Measurements from ENCODE around the gene C13orf42. TPM values are rescaled to one million over a fixed set of nuclear protein-coding genes. Genes with fewer than 3 reads are reported as not detected.

Gene C13orf42
- polyA plus RNA-seq, 2 donors, result 0.04 TPM; not detected in 1

- Histone ChIP-seq H3K4me3 (ENCODE audit: low read depth in 1 of 2, low read length in 2 of 2) (no peak overlapping the region), H3K36me3 (ENCODE audit: control insufficient read depth in 2 of 2, insufficient read depth in 2 of 2, low read length in 1 of 2) (no peaks in the 10 kb centered on the region), H3K4me1 (ENCODE audit: control insufficient read depth in 2 of 2, insufficient read depth in 2 of 2, low read length in 1 of 2) (no peaks in the 10 kb centered on the region), H3K9me3 (ENCODE audit: control insufficient read depth in 2 of 2, insufficient read depth in 1 of 2, low read depth in 1 of 2, low read length in 1 of 2) (no peaks in the 10 kb centered on the region), H3K27ac (ENCODE audit: low read depth in 2 of 2, low read length in 1 of 2) (no peak overlapping the region), H3K27me3 (ENCODE audit: control insufficient read depth in 1 of 2, insufficient read depth in 2 of 2, low read length in 2 of 2) (no peaks in the 10 kb centered on the region)
- WGBS, 2 donors, result 9 to 12% methylated on average over 4 of the region's 4 CpGs
Measured at GRCh38 chr13:51148952-51149573, 38.0 kb upstream of the C13orf42 start.

DNA sequence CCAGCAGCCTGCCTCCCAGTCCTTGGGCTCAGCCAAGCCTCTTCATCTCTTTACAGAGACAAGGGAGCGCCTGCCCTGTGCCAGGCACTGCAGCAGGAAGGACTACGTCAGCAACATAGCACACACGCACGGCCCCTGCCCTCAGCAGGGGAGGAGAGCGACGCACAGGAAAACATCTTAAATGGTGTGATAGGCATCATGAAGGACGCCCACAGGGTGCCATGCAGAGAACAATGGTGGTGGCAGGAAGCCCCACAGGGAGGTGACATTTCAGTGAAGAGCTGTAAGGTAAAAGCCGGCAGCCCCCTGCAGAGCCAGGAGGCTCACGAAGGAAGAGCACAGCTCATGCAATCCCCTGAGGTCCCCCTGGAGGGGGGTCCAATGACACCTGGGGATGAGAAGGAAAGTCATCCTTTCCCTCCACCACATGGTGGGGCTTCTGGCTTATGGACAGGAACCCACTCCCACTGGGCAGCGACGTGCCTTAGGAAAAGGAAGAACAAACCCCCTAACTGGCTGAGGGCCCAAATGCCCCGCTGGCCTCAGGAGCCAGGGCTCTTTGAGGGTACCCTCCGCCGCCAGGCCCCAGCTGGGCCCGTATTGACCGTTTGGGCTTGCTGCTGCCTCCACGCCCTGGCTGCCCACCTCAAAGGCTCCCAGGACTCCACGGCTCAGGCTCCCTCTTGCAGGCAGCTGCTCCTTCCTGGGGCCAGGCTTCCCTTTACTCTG, 37.3 kb upstream of the C13orf42 start:
- H3K27me3 ChIP-seq (ENCODE audit: control insufficient read depth in 1 of 2, insufficient read depth in 2 of 2, low read length in 2 of 2), result no peaks in the 10 kb centered on the region
- H3K4me1 ChIP-seq (ENCODE audit: control insufficient read depth in 2 of 2, insufficient read depth in 2 of 2, low read length in 1 of 2), result no peaks in the 10 kb centered on the region
- H3K4me3 ChIP-seq (ENCODE audit: low read depth in 1 of 2, low read length in 2 of 2), result no peak overlapping the region
- H3K36me3 ChIP-seq (ENCODE audit: control insufficient read depth in 2 of 2, insufficient read depth in 2 of 2, low read length in 1 of 2), result no peaks in the 10 kb centered on the region
- no peaks in the 10 kb centered on the region for H3K9me3 ChIP-seq (ENCODE audit: control insufficient read depth in 2 of 2, insufficient read depth in 1 of 2, low read depth in 1 of 2, low read length in 1 of 2)
- 69 to 74% methylated on average over 16 to 18 of the region's 18 CpGs for WGBS, 2 donors
- H3K27ac ChIP-seq (ENCODE audit: low read depth in 2 of 2, low read length in 1 of 2), result no peak overlapping the region

GRCh38 chr13:51147732-51148131, 36.7 kb upstream of the C13orf42 start:
- H3K27me3 ChIP-seq (ENCODE audit: control insufficient read depth in 1 of 2, insufficient read depth in 2 of 2, low read length in 2 of 2), result no peaks in the 10 kb centered on the region
- H3K4me1 ChIP-seq (ENCODE audit: control insufficient read depth in 2 of 2, insufficient read depth in 2 of 2, low read length in 1 of 2), result no peaks in the 10 kb centered on the region
- no peaks in the 10 kb centered on the region for H3K36me3 ChIP-seq (ENCODE audit: control insufficient read depth in 2 of 2, insufficient read depth in 2 of 2, low read length in 1 of 2)
- no peak overlapping the region for H3K27ac ChIP-seq (ENCODE audit: low read depth in 2 of 2, low read length in 1 of 2)
- H3K9me3 ChIP-seq (ENCODE audit: control insufficient read depth in 2 of 2, insufficient read depth in 1 of 2, low read depth in 1 of 2, low read length in 1 of 2), result no peaks in the 10 kb centered on the region
- WGBS, 2 donors, result 61 to 64% methylated on average over 7 of the region's 7 CpGs
- no peak overlapping the region for H3K4me3 ChIP-seq (ENCODE audit: low read depth in 1 of 2, low read length in 2 of 2)

- no peaks in the 10 kb centered on the region for H3K4me1 ChIP-seq (ENCODE audit: control insufficient read depth in 2 of 2, insufficient read depth in 2 of 2, low read length in 1 of 2)
- H3K4me3 ChIP-seq (ENCODE audit: low read depth in 1 of 2, low read length in 2 of 2), result no peak overlapping the region
- no peaks in the 10 kb centered on the region for H3K27me3 ChIP-seq (ENCODE audit: control insufficient read depth in 1 of 2, insufficient read depth in 2 of 2, low read length in 2 of 2)
- H3K36me3 ChIP-seq (ENCODE audit: control insufficient read depth in 2 of 2, insufficient read depth in 2 of 2, low read length in 1 of 2), result no peaks in the 10 kb centered on the region
- H3K9me3 ChIP-seq (ENCODE audit: control insufficient read depth in 2 of 2, insufficient read depth in 1 of 2, low read depth in 1 of 2, low read length in 1 of 2), result no peaks in the 10 kb centered on the region
- 96 to 97% methylated on average over 1 of the region's 1 CpG for WGBS, 2 donors
- H3K27ac ChIP-seq (ENCODE audit: low read depth in 2 of 2, low read length in 1 of 2), result no peak overlapping the region
Measured at GRCh38 chr13:51146667-51147066, 35.6 kb upstream of the C13orf42 start.

DNA sequence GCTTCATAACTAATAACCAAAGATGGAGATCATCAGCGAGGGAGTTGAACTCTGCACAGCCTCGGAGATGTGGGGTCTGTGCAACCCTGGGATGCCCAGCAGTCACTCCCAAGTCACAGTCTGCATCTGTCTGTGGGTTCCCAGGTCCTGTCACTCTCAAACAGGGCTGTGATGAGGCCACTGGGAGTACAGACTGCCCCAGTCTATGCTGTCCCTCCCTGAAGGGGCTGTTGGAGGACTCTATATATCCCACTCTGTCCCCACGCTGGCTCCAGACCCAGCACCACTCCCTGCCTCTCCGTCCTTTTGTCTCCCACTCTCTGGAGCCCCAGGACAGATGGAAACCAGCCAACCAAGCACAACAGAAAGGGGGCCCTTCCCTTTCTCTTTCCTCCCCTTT, 26.2 kb upstream of the C13orf42 start:
- H3K27me3 ChIP-seq (ENCODE audit: control insufficient read depth in 1 of 2, insufficient read depth in 2 of 2, low read length in 2 of 2), result no peaks in the 10 kb centered on the region
- H3K36me3 ChIP-seq (ENCODE audit: control insufficient read depth in 2 of 2, insufficient read depth in 2 of 2, low read length in 1 of 2), result no peaks in the 10 kb centered on the region
- 70 to 72% methylated on average over 4 of the region's 4 CpGs for WGBS, 2 donors
- no peaks in the 10 kb centered on the region for H3K9me3 ChIP-seq (ENCODE audit: control insufficient read depth in 2 of 2, insufficient read depth in 1 of 2, low read depth in 1 of 2, low read length in 1 of 2)
- no peak overlapping the region for H3K4me3 ChIP-seq (ENCODE audit: low read depth in 1 of 2, low read length in 2 of 2)
- H3K4me1 ChIP-seq (ENCODE audit: control insufficient read depth in 2 of 2, insufficient read depth in 2 of 2, low read length in 1 of 2), result no peaks in the 10 kb centered on the region
- H3K27ac ChIP-seq (ENCODE audit: low read depth in 2 of 2, low read length in 1 of 2), result no peak overlapping the region

DNA sequence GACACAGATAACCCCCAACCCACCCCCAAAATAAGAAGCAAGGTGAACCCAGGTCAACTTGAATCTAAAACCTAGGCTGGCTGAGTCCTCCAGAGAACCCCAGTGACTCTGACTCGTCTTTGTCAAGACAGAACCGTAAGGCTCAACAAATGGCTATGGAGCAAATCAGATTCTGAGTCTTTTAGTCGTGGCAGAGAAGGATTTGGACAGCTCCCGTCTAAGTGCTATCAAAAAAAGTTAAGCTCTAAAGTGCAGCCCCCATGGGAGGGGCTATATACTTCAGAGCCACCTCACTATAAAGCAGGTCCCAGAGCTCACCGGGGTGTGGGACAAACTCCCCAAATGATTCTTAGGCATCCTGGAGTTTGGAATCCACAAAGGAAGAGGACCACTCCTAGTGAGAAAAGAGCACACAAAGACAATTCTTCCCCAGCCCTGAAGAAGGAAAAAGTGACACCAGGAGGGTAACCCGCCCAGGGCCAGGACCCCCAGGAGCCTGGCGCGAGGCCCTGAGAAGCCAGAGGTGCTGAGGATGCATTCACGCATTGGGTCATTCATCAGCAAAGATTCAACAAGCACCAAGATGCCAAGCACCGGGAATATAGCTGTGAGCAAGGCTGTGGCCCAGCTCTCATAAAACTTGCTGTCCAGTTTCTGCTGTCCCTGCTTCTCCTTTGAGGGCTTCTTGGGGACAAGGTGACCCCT, 25.4 kb upstream of the C13orf42 start:
- Histone ChIP-seq H3K9me3 (ENCODE audit: control insufficient read depth in 2 of 2, insufficient read depth in 1 of 2, low read depth in 1 of 2, low read length in 1 of 2) (no peaks in the 10 kb centered on the region), H3K27me3 (ENCODE audit: control insufficient read depth in 1 of 2, insufficient read depth in 2 of 2, low read length in 2 of 2) (no peaks in the 10 kb centered on the region), H3K27ac (ENCODE audit: low read depth in 2 of 2, low read length in 1 of 2) (no peak overlapping the region), H3K4me3 (ENCODE audit: low read depth in 1 of 2, low read length in 2 of 2) (no peak overlapping the region), H3K36me3 (ENCODE audit: control insufficient read depth in 2 of 2, insufficient read depth in 2 of 2, low read length in 1 of 2) (no peaks in the 10 kb centered on the region), H3K4me1 (ENCODE audit: control insufficient read depth in 2 of 2, insufficient read depth in 2 of 2, low read length in 1 of 2) (no peaks in the 10 kb centered on the region)
- 74 to 81% methylated on average over 10 of the region's 10 CpGs for WGBS, 2 donors

GRCh38 chr13:51134763-51135365, 23.8 kb upstream of the C13orf42 start:
- H3K36me3 ChIP-seq (ENCODE audit: control insufficient read depth in 2 of 2, insufficient read depth in 2 of 2, low read length in 1 of 2), result no peaks in the 10 kb centered on the region
- no peaks in the 10 kb centered on the region for H3K9me3 ChIP-seq (ENCODE audit: control insufficient read depth in 2 of 2, insufficient read depth in 1 of 2, low read depth in 1 of 2, low read length in 1 of 2)
- no peak overlapping the region for H3K27ac ChIP-seq (ENCODE audit: low read depth in 2 of 2, low read length in 1 of 2)
- no peaks in the 10 kb centered on the region for H3K4me1 ChIP-seq (ENCODE audit: control insufficient read depth in 2 of 2, insufficient read depth in 2 of 2, low read length in 1 of 2)
- no peaks in the 10 kb centered on the region for H3K27me3 ChIP-seq (ENCODE audit: control insufficient read depth in 1 of 2, insufficient read depth in 2 of 2, low read length in 2 of 2)
- 76 to 80% methylated on average over 8 of the region's 8 CpGs for WGBS, 2 donors
- no peak overlapping the region for H3K4me3 ChIP-seq (ENCODE audit: low read depth in 1 of 2, low read length in 2 of 2)

DNA sequence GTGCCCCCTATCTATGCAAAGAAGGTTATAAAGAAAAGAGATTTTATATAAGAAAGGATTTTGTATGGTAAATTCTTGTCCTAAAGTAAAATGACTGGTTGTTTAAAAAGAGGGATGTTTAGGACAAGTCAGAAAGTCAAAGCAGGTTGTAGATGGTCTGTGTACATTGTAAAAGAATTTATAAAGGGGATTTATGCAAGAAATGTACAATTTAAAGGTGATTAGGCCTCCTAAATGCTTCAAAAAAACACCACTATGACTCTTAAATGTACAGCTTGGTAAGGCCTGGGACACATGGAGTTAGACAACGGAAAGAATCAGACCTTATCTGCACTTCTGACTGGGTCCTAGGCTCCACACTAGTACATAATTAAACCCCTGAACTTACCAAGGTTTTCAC, 19.3 kb upstream of the C13orf42 start:
- H3K4me3 ChIP-seq (ENCODE audit: low read depth in 1 of 2, low read length in 2 of 2), result no peak overlapping the region
- 94 to 97% methylated on average over 1 of the region's 1 CpG for WGBS, 2 donors
- no peaks in the 10 kb centered on the region for H3K27me3 ChIP-seq (ENCODE audit: control insufficient read depth in 1 of 2, insufficient read depth in 2 of 2, low read length in 2 of 2)
- no peaks in the 10 kb centered on the region for H3K36me3 ChIP-seq (ENCODE audit: control insufficient read depth in 2 of 2, insufficient read depth in 2 of 2, low read length in 1 of 2)
- H3K4me1 ChIP-seq (ENCODE audit: control insufficient read depth in 2 of 2, insufficient read depth in 2 of 2, low read length in 1 of 2), result no peaks in the 10 kb centered on the region
- H3K9me3 ChIP-seq (ENCODE audit: control insufficient read depth in 2 of 2, insufficient read depth in 1 of 2, low read depth in 1 of 2, low read length in 1 of 2), result no peaks in the 10 kb centered on the region
- no peak overlapping the region for H3K27ac ChIP-seq (ENCODE audit: low read depth in 2 of 2, low read length in 1 of 2)

DNA sequence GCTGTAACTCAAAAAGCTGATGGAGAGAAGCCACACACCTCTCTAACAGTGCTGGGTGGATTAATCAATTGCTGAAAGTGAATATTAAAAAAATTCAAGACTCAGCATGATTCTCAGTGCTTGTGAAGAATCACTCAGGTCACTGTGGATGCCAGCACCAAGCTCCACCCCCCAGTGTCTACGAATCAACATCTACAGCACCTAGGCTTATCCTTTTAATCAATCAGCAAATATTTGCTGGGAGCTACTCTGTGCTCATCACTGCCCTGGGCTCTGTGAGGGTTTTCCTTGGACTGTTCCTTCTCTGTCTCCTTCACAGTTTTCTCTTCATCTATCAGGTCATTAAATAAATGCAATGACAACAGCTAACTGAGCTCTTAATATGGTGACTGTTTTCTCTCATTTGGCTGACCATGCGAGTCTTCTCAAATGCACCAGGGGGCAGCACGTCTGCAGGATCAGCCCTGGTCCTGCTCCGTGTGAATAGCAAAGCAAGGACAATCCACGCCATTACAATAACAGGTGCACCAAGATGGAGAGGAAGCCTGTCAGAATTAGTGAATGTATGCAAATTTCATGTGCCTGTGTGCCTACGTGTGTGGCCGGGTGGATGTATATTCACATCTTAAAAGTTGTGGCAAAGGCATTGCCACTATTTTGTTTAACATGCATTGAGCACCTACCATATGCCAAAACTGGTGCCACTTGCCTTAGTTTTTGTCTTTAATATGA, 14.6 kb upstream of the C13orf42 start:
- Histone ChIP-seq H3K9me3 (ENCODE audit: control insufficient read depth in 2 of 2, insufficient read depth in 1 of 2, low read depth in 1 of 2, low read length in 1 of 2) (no peaks in the 10 kb centered on the region), H3K4me1 (ENCODE audit: control insufficient read depth in 2 of 2, insufficient read depth in 2 of 2, low read length in 1 of 2) (no peaks in the 10 kb centered on the region), H3K4me3 (ENCODE audit: low read depth in 1 of 2, low read length in 2 of 2) (no peak overlapping the region), H3K36me3 (ENCODE audit: control insufficient read depth in 2 of 2, insufficient read depth in 2 of 2, low read length in 1 of 2) (no peaks in the 10 kb centered on the region), H3K27ac (ENCODE audit: low read depth in 2 of 2, low read length in 1 of 2) (no peak overlapping the region), H3K27me3 (ENCODE audit: control insufficient read depth in 1 of 2, insufficient read depth in 2 of 2, low read length in 2 of 2) (no peaks in the 10 kb centered on the region)
- WGBS, 2 donors, result 23 to 29% methylated on average over 7 of the region's 7 CpGs

Data from esophagus (tissue), 2 donors.